GM10248 (cell line): Measurements from ENCODE around the gene PDCD7.

Experiments
- CTCF ChIA-PET: fragments of 300-600 bp; sonication (Branson Sonifier 250); formaldehyde crosslinking; extraction: SDS; loops from one replicate; lab custom pipeline; 2021; ENCODE audit warnings: antibody characterized with exemption; lab: Yijun Ruan, JAX
- POLR2A ChIA-PET: fragments of 350-650 bp; sonication (Branson Sonifier 250); formaldehyde crosslinking; extraction: SDS; loops from one replicate; lab custom pipeline; 2020; ENCODE audit warnings: antibody characterized with exemption; lab: Yijun Ruan, JAX
- DNase-seq: peaks from one replicate; pipeline ENCODE4 v3.0.0; 2012; ENCODE audit errors: extremely low spot score
- CTCF ChIP-seq: IDR thresholded peaks from 2 replicates; pipeline ENCODE4 v1.5.1; 2012; ENCODE audit warnings: mild to moderate bottlenecking, low read depth; ENCODE audit errors: extremely low read depth, missing control alignments, control extremely low read depth

Gene PDCD7

GRCh38 chr15:65084500-65085206 is 49.0 kb downstream of the PDCD7 start:
- ChIA-PET POLR2A (no interaction called here), CTCF (interaction anchor here (1.0 to 3.2 kb wide), 6 partner anchors 16 to 51 kb away, joined by 3 to 17 read pairs (median 8); no protein-coding TSS in a partner anchor)
- DNase-seq = no peak
- no peak for TF ChIP-seq CTCF

- ChIA-PET POLR2A (no interaction called here), CTCF (interaction anchor here (1.0 to 1.6 kb wide), 3 partner anchors 13 to 41 kb away, joined by 3 to 7 read pairs (median 5); no protein-coding TSS in a partner anchor)
- TF ChIP-seq CTCF = no peak
- DNase-seq = no peak
These were observed 50.3 kb downstream of the PDCD7 start for GRCh38 chr15:65083262-65083701.

- CTCF ChIA-PET = interaction anchor here (1.0 to 1.6 kb wide), 2 partner anchors 13 to 28 kb away, joined by 5 to 7 read pairs; no protein-coding TSS in a partner anchor
- POLR2A ChIA-PET = no interaction called here
- TF ChIP-seq CTCF = no peak
- no peak for DNase-seq
These were observed 51.2 kb downstream of the PDCD7 start for GRCh38 chr15:65082303-65082953.

- no peak for TF ChIP-seq CTCF
- POLR2A ChIA-PET = no interaction called here
These were observed 51.9 kb downstream of the PDCD7 start for GRCh38 chr15:65081758-65082157.

GRCh38 chr15:65081270-65081669 is 52.3 kb downstream of the PDCD7 start:
- no peak for TF ChIP-seq CTCF
- ChIA-PET CTCF (interaction anchor here (1.1 kb wide), 2 partner anchors 39 to 48 kb away, joined by 3 to 4 read pairs; no protein-coding TSS in a partner anchor), POLR2A (no interaction called here)
- no peak for DNase-seq

More at GRCh38 chr15:65081758-65082157, 51.9 kb downstream of the PDCD7 start:
- DNase-seq = no peak
- CTCF ChIA-PET = interaction anchor here (1.1 kb wide), 2 partner anchors 39 to 48 kb away, joined by 3 to 4 read pairs; no protein-coding TSS in a partner anchor

- ChIA-PET CTCF (interaction anchor here (1.2 to 4.7 kb wide), 2 partner anchors 26 to 36 kb away, joined by 3 to 44 read pairs; no protein-coding TSS in a partner anchor), POLR2A (no interaction called here)
- no peak for DNase-seq
- TF ChIP-seq CTCF = no peak
These were observed 54.0 kb downstream of the PDCD7 start for GRCh38 chr15:65079580-65079979.
